Liver (tissue), 9 donors: ENCODE measurements around the gene ATAD1. TPM values are rescaled to one million over a fixed set of nuclear protein-coding genes. Genes with fewer than 3 reads are reported as not detected.

ENCODE experiments used
- DNase-seq: peaks from one replicate; pipeline ENCODE4 v3.0.0-alpha.2; 2017; ENCODE audit warnings: low spot score
- H3K27ac ChIP-seq, 2 donors: one replicate each; pipeline ENCODE4 v1.7.0; 2013; ENCODE audit warnings: inconsistent platforms in 2 of 2, low read length in 2 of 2, control low read depth in 1 of 2, low read depth in 1 of 2, mild to moderate bottlenecking in 1 of 2
- H3K27me3 ChIP-seq, 4 donors: one replicate each; pipeline versions ENCODE4 v1.6.1 to v1.7.0; 2013; ENCODE audit warnings: low read length in 3 of 4, inconsistent platforms in 1 of 4, mild to moderate bottlenecking in 1 of 4, moderate library complexity in 1 of 4; ENCODE audit not compliant: control insufficient read depth in 4 of 4, insufficient read depth in 4 of 4
- H3K36me3 ChIP-seq, 4 donors: one replicate each; pipeline versions ENCODE4 v1.6.1 to v1.7.0; 2013; ENCODE audit warnings: low read length in 3 of 4, mild to moderate bottlenecking in 3 of 4, low read depth in 1 of 4, moderate library complexity in 1 of 4; ENCODE audit not compliant: control insufficient read depth in 4 of 4, insufficient read depth in 3 of 4
- H3K4me1 ChIP-seq, 4 donors: one replicate each; pipeline versions ENCODE4 v1.6.1 to v1.7.0; 2013; ENCODE audit warnings: low read length in 3 of 4, mild to moderate bottlenecking in 3 of 4, moderate library complexity in 1 of 4; ENCODE audit not compliant: control insufficient read depth in 4 of 4, insufficient read depth in 4 of 4
- H3K4me3 ChIP-seq, 3 donors: one replicate each; pipeline versions ENCODE4 v1.6.1 to v1.7.0; 2013; ENCODE audit warnings: low read length in 3 of 3, control low read depth in 1 of 3, low read depth in 1 of 3, mild to moderate bottlenecking in 1 of 3
- H3K9ac ChIP-seq, 2 donors: one replicate each; pipeline ENCODE4 v1.7.0; 2013; ENCODE audit warnings: low read length in 2 of 2, mild to moderate bottlenecking in 2 of 2, moderate library complexity in 2 of 2, control low read depth in 1 of 2, low read depth in 1 of 2
- H3K9me3 ChIP-seq, 4 donors: one replicate each; pipeline versions ENCODE4 v1.6.1 to v1.7.0; 2013; ENCODE audit warnings: low read length in 3 of 4; ENCODE audit not compliant: control insufficient read depth in 4 of 4
- CTCF ChIP-seq: fragments of 150-350 bp; IDR thresholded peaks from 2 replicates; pipeline ENCODE4 v1.5.1; 2017; ENCODE audit warnings: improper control_type of control experiment, low read depth, low read length; ENCODE audit not compliant: missing input control
- FOXA1 ChIP-seq: IDR thresholded peaks from 2 replicates; pipeline ENCODE4 v1.6.1; 2016; ENCODE audit warnings: antibody characterized with exemption
- FOXA2 ChIP-seq: IDR thresholded peaks from 2 replicates; pipeline ENCODE4 v1.6.1; 2016; ENCODE audit warnings: antibody characterized with exemption
- GABPA ChIP-seq, 2 donors: IDR thresholded peaks in 1 of 2; conservative IDR thresholded peaks in 1 of 2; 2 replicates each; pipeline ENCODE4 v1.6.1; 2016; ENCODE audit warnings: antibody characterized with exemption in 2 of 2, mild to moderate bottlenecking in 1 of 2, moderate library complexity in 1 of 2
- HNF4A ChIP-seq, 2 donors: conservative IDR thresholded peaks; 2 replicates each; pipeline ENCODE4 v1.6.1; 2016; ENCODE audit warnings: antibody characterized with exemption in 2 of 2, mild to moderate bottlenecking in 2 of 2
- HNF4G ChIP-seq: IDR thresholded peaks from 2 replicates; pipeline ENCODE4 v1.6.1; 2016; ENCODE audit warnings: antibody characterized with exemption
- MAX ChIP-seq: IDR thresholded peaks from 2 replicates; pipeline ENCODE4 v1.6.1; 2016; ENCODE audit warnings: antibody characterized with exemption
- NR2F2 ChIP-seq: IDR thresholded peaks from 2 replicates; pipeline ENCODE4 v1.6.1; 2016; ENCODE audit warnings: antibody characterized with exemption
- RAD21 ChIP-seq, 2 donors: IDR thresholded peaks; 2 replicates each; pipeline ENCODE4 v1.6.1; 2016; ENCODE audit warnings: antibody characterized with exemption in 2 of 2, mild to moderate bottlenecking in 2 of 2
- REST ChIP-seq: IDR thresholded peaks from 2 replicates; pipeline ENCODE4 v1.6.1; 2016; ENCODE audit warnings: antibody characterized with exemption, mild to moderate bottlenecking
- SP1 ChIP-seq: IDR thresholded peaks from 2 replicates; pipeline ENCODE4 v1.6.1; 2018; ENCODE audit warnings: antibody characterized with exemption, mild to moderate bottlenecking
- YY1 ChIP-seq: IDR thresholded peaks from 2 replicates; pipeline ENCODE4 v1.6.1; 2016; ENCODE audit warnings: antibody characterized with exemption, mild to moderate bottlenecking
- ZBTB33 ChIP-seq: IDR thresholded peaks from 2 replicates; pipeline ENCODE4 v1.6.1; 2016; ENCODE audit warnings: antibody characterized with exemption
- WGBS: extraction: QIAGEN DNeasy Blood & Tissue Kit; methylation state at CpG from one replicate; pipeline ENCODE4 v1.1.7; 2013; 5-methylcytosine and 5-hydroxymethylcytosine counted together
- polyA plus RNA-seq, 2 donors: library from polyadenylated mRNA; stranded (reverse) in 1 of 2; unstranded in 1 of 2; fragments of 200-250 nt in 1 of 2; fragments of >200 nt in 1 of 2; fragmentation: Nextera tagmentation in 1 of 2; extraction: Ambion mirVana in 1 of 2; gene quantifications; one replicate each; pipeline versions ENCODE4 v1.2.1 to v1.2.3, GENCODE V29; 2013 to 2015
- total RNA-seq, 2 donors: library from RNA; depleted of rRNA; stranded (reverse); fragments of >200 nt; gene quantifications; one replicate each; pipeline ENCODE4 v1.2.3, GENCODE V29; 2014
- TF ChIP-seq, protein P1 (sequence below): IDR thresholded peaks from 2 replicates; pipeline ENCODE4 v1.6.1; 2016; ENCODE audit warnings: antibody characterized with exemption
- donor health status: healthy.
- donor health status: healthy.
- donor health status: healthy.
- donor health status: healthy.
- donor health status: healthy.

Gene ATAD1
- total and polyA plus RNA-seq, 4 donors: 12.6 to 33.4 (median 13.1) TPM

GRCh38 chr10:87799860-87800259 is 18.2 kb downstream of the ATAD1 start:
- Histone ChIP-seq H3K4me3 (no peak overlapping the region), H3K27me3 (no peaks in the 10 kb centered on the region), H3K36me3 (peaks cover 0 to 5% (median under 1%) of the 10 kb centered on the region in 4 donors), H3K27ac (no peak overlapping the region), H3K9ac (no peak overlapping the region), H3K9me3 (no peaks in the 10 kb centered on the region), H3K4me1 (peaks cover 0 to 8% (median 0%) of the 10 kb centered on the region in 4 donors)
- TF ChIP-seq, protein P1, sequence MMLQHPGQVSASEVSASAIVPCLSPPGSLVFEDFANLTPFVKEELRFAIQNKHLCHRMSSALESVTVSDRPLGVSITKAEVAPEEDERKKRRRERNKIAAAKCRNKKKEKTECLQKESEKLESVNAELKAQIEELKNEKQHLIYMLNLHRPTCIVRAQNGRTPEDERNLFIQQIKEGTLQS: no peak
- TF ChIP-seq MAX: no peak
- no peak for TF ChIP-seq HNF4A (conservative IDR thresholded peaks at IDR 0.05)
- no peak for DNase-seq
- 97% methylated on average over 1 of the region's 1 CpG for WGBS

GRCh38 chr10:87798082-87798481 is 19.9 kb downstream of the ATAD1 start:
- Histone ChIP-seq H3K27me3 (no peaks in the 10 kb centered on the region), H3K36me3 (peaks cover 0 to 5% (median under 1%) of the 10 kb centered on the region in 4 donors), H3K27ac (no peak overlapping the region), H3K4me1 (peaks cover 0 to 8% (median 0%) of the 10 kb centered on the region in 4 donors), H3K9ac (no peak overlapping the region), H3K9me3 (no peaks in the 10 kb centered on the region), H3K4me3 (no peak overlapping the region)
- WGBS: 97% methylated on average over 5 of the region's 5 CpGs
- DNase-seq: no peak
- no peak for TF ChIP-seq HNF4A (conservative IDR thresholded peaks at IDR 0.05)
- TF ChIP-seq YY1: no peak
- TF ChIP-seq REST: no peak
- TF ChIP-seq CTCF: no peak
- no peak for TF ChIP-seq HNF4G
- TF ChIP-seq FOXA2: no peak
- no peak for TF ChIP-seq SP1

DNA sequence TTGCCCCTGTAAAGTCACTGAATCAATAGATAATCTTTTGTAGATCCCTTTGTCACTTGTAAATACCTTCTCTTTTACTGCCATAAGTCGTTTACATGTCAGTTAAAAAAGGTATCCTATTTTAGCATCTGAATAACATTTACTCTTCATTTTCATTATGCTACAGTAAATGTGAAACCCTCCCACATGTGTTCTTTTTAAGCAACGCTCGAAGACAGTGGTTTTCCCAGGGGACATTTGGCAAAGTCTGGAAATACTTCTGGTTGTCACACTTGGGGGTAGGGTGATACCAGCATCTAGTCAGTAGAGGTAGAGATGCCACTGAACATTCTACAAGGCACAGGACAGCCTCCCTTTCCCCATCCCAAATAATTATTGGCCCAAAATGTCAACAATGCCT is 23.7 kb downstream of the ATAD1 start:
- Histone ChIP-seq H3K27me3 (no peaks in the 10 kb centered on the region), H3K4me3 (no peak overlapping the region), H3K9ac (no peak overlapping the region), H3K27ac (no peak overlapping the region), H3K4me1 (peaks cover 0 to 8% (median 0%) of the 10 kb centered on the region in 4 donors), H3K9me3 (no peaks in the 10 kb centered on the region), H3K36me3 (peaks cover 0 to 7% (median 6%) of the 10 kb centered on the region in 4 donors)
- no peak for DNase-seq
- 83% methylated on average over 3 of the region's 3 CpGs for WGBS
- TF ChIP-seq SP1 (no peak), CTCF (no peak), ZBTB33 (no peak), FOXA1 (no peak), NR2F2 (no peak), RAD21 (IDR thresholded peaks at IDR 0.05) (no peak), YY1 (no peak), GABPA (IDR thresholded peaks at IDR 0.05 in 1 of 2, conservative IDR thresholded peaks at IDR 0.05 in 1 of 2) (no peak), FOXA2 (no peak)
